WTC11 (cell line): Measurements from ENCODE around the gene LRRC9. TPM values are rescaled to one million over a fixed set of nuclear protein-coding genes. Genes with fewer than 3 reads are reported as not detected.

Experiments used
- ATAC-seq: fragments of 200-7000 bp; cut with Tn5 transposase; 2 replicates; pipeline ENCODE4 v1.10.0; 2021; ENCODE audit warnings: mild to moderate bottlenecking, moderate library complexity
- CTCF ChIA-PET: fragments of 300-600 bp; sonication (Branson Sonifier 250); formaldehyde crosslinking; loops from one replicate; lab custom pipeline; 2021; ENCODE audit warnings: antibody characterized with exemption; lab: Charles Lee
- POLR2A ChIA-PET: fragments of 350-600 bp; sonication (Branson Sonifier 250); formaldehyde crosslinking; loops from one replicate; lab custom pipeline; 2021; ENCODE audit warnings: antibody characterized with exemption; lab: Charles Lee
- DNase-seq: peaks from one replicate; pipeline ENCODE4 v3.0.0; 2021; ENCODE audit warnings: low spot score
- H3K27ac Mint-ChIP-seq: 2 replicates; pipeline ENCODE4 v1.8.0; 2021; ENCODE audit warnings: mixed read lengths
- H3K27me3 Mint-ChIP-seq: 2 replicates; pipeline ENCODE4 v1.8.0; 2021; ENCODE audit warnings: low read depth, mild to moderate bottlenecking, moderate library complexity, mixed read lengths
- H3K36me3 Mint-ChIP-seq: 2 replicates; pipeline ENCODE4 v1.8.0; 2021; ENCODE audit warnings: mixed read lengths
- H3K4me1 Mint-ChIP-seq: 2 replicates; pipeline ENCODE4 v1.8.0; 2022; ENCODE audit warnings: mixed read lengths
- H3K4me3 Mint-ChIP-seq: 2 replicates; pipeline ENCODE4 v1.8.0; 2021; ENCODE audit warnings: mild to moderate bottlenecking, moderate library complexity, mixed read lengths
- H3K9me3 Mint-ChIP-seq: 2 replicates; pipeline ENCODE4 v1.8.0; 2021; ENCODE audit warnings: mixed read lengths
- ARID4B ChIP-seq: sonication (generic); formaldehyde crosslinking; IDR thresholded peaks from 2 replicates; pipeline ENCODE4 v1.8.0; 2023; ENCODE audit warnings: missing genetic modification reagents, mild to moderate bottlenecking, borderline replicate concordance
- ATF1 ChIP-seq: sonication (generic); formaldehyde crosslinking; IDR thresholded peaks from 2 replicates; pipeline ENCODE4 v1.8.1; 2023; ENCODE audit warnings: mild to moderate bottlenecking, moderate library complexity, missing genetic modification reagents
- ESRRA ChIP-seq: sonication (generic); formaldehyde crosslinking; IDR thresholded peaks from 2 replicates; pipeline ENCODE4 v1.8.1; 2022; ENCODE audit warnings: mild to moderate bottlenecking, missing genetic modification reagents, borderline replicate concordance
- JUN ChIP-seq: sonication (generic); formaldehyde crosslinking; IDR thresholded peaks from 2 replicates; pipeline ENCODE4 v1.8.0; 2023; ENCODE audit warnings: mild to moderate bottlenecking, missing genetic modification reagents
- MLX ChIP-seq: sonication (generic); formaldehyde crosslinking; IDR thresholded peaks from 2 replicates; pipeline ENCODE4 v1.8.1; 2023; ENCODE audit warnings: mild to moderate bottlenecking, missing genetic modification reagents, moderate library complexity
- NFE2L1 ChIP-seq: sonication (generic); formaldehyde crosslinking; IDR thresholded peaks from 2 replicates; pipeline ENCODE4 v1.8.1; 2023; ENCODE audit warnings: missing genetic modification reagents
- SMAD3 ChIP-seq: sonication (generic); formaldehyde crosslinking; IDR thresholded peaks from 2 replicates; pipeline ENCODE4 v1.8.0; 2022; ENCODE audit warnings: missing genetic modification reagents, mild to moderate bottlenecking, borderline replicate concordance
- SMAD4 ChIP-seq: sonication (generic); formaldehyde crosslinking; IDR thresholded peaks from 2 replicates; pipeline ENCODE4 v1.8.0; 2022; ENCODE audit warnings: mild to moderate bottlenecking, missing genetic modification reagents
- TEAD4 ChIP-seq: sonication (generic); formaldehyde crosslinking; IDR thresholded peaks from 2 replicates; pipeline ENCODE4 v1.8.0; 2022; ENCODE audit warnings: mild to moderate bottlenecking, missing genetic modification reagents
- ZMAT4 ChIP-seq: fragments of 250-450 bp; sonication (Bioruptor Pico); IDR thresholded peaks from 2 replicates; pipeline ENCODE4 v1.9.0; 2021; ENCODE audit warnings: mild to moderate bottlenecking
- ZNF317 ChIP-seq: sonication (generic); formaldehyde crosslinking; IDR thresholded peaks from 2 replicates; pipeline ENCODE4 v1.8.1; 2023; ENCODE audit warnings: low read depth, mild to moderate bottlenecking, moderate library complexity, missing genetic modification reagents, borderline replicate concordance
- ZNF425 ChIP-seq: fragments of 250-450 bp; sonication (Bioruptor Pico); conservative IDR thresholded peaks from 2 replicates; pipeline ENCODE4 v1.9.0; 2021; ENCODE audit warnings: mild to moderate bottlenecking
- total RNA-seq: library from RNA; stranded (reverse); gene quantifications from 3 replicates; pipeline ENCODE4 v1.2.3, GENCODE V29; 2021
- TF ChIP-seq, protein P1 (sequence below): sonication (generic); formaldehyde crosslinking; IDR thresholded peaks from 2 replicates; pipeline ENCODE4 v1.8.1; 2022; ENCODE audit warnings: mild to moderate bottlenecking, moderate library complexity, missing genetic modification reagents
- TF ChIP-seq, protein P2 (sequence below): fragments of 250-450 bp; sonication (Bioruptor Pico); IDR thresholded peaks from 2 replicates; pipeline ENCODE4 v1.9.0; 2021; ENCODE audit warnings: mild to moderate bottlenecking, borderline replicate concordance
- TF ChIP-seq, protein P3 (sequence below): sonication (generic); formaldehyde crosslinking; IDR thresholded peaks from 2 replicates; pipeline ENCODE4 v1.8.1; 2022; ENCODE audit warnings: missing genetic modification reagents, borderline replicate concordance
- TF ChIP-seq, protein P4 (sequence below): fragments of 250-450 bp; sonication (Bioruptor Pico); IDR thresholded peaks from 2 replicates; pipeline ENCODE4 v1.9.0; 2021; ENCODE audit warnings: mild to moderate bottlenecking

LRRC9 gene
- total RNA-seq, 1 experiment from 2014 or later: 0.79 TPM

DNA sequence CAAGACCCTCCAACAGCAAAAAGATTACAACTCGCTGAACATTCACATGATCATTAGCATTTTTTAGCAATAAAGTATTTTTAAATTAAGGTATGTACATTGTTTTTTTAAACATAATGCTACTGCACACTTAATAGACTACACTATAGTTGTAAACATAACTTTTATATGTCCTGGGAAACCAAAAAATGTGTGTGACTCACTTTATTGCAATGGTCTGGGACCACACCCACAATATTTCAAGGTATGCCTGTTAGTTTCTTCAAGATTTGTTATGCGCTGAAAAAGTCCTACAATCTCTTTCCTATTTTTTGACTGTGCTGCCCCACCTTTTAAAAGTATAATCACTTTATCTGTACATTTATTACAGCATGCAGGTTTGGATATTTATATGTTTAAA lies 141.4 kb downstream of the LRRC9 start (continued):
- no peak for TF ChIP-seq TEAD4 (CRISPR knock-in tag)
- no peak for TF ChIP-seq NFE2L1 (CRISPR knock-in tag)
- TF ChIP-seq, all 79 proteins: peak for 0

- no peaks in the 10 kb centered on the region; the same call in 1 of the 2 replicates for H3K27me3 Mint-ChIP-seq
- no peaks in the 10 kb centered on the region for H3K36me3 Mint-ChIP-seq
- no peak for DNase-seq
- POLR2A ChIA-PET: no interaction called here
- no peak for ATAC-seq
- no peak overlapping the region for H3K4me3 Mint-ChIP-seq
- no peaks in the 10 kb centered on the region for H3K9me3 Mint-ChIP-seq
- CTCF ChIA-PET: interaction anchor here (2.5 kb wide), 1 partner anchor 120 kb away, joined by 7 read pairs; no protein-coding TSS in a partner anchor
- H3K27ac Mint-ChIP-seq: no peak overlapping the region
- no peaks in the 10 kb centered on the region for H3K4me1 Mint-ChIP-seq
- TF ChIP-seq, protein P1, sequence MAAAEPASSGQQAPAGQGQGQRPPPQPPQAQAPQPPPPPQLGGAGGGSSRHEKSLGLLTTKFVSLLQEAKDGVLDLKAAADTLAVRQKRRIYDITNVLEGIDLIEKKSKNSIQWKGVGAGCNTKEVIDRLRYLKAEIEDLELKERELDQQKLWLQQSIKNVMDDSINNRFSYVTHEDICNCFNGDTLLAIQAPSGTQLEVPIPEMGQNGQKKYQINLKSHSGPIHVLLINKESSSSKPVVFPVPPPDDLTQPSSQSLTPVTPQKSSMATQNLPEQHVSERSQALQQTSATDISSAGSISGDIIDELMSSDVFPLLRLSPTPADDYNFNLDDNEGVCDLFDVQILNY (CRISPR knock-in tag): no peak
- no peak for TF ChIP-seq ZNF317
- TF ChIP-seq, protein P2, sequence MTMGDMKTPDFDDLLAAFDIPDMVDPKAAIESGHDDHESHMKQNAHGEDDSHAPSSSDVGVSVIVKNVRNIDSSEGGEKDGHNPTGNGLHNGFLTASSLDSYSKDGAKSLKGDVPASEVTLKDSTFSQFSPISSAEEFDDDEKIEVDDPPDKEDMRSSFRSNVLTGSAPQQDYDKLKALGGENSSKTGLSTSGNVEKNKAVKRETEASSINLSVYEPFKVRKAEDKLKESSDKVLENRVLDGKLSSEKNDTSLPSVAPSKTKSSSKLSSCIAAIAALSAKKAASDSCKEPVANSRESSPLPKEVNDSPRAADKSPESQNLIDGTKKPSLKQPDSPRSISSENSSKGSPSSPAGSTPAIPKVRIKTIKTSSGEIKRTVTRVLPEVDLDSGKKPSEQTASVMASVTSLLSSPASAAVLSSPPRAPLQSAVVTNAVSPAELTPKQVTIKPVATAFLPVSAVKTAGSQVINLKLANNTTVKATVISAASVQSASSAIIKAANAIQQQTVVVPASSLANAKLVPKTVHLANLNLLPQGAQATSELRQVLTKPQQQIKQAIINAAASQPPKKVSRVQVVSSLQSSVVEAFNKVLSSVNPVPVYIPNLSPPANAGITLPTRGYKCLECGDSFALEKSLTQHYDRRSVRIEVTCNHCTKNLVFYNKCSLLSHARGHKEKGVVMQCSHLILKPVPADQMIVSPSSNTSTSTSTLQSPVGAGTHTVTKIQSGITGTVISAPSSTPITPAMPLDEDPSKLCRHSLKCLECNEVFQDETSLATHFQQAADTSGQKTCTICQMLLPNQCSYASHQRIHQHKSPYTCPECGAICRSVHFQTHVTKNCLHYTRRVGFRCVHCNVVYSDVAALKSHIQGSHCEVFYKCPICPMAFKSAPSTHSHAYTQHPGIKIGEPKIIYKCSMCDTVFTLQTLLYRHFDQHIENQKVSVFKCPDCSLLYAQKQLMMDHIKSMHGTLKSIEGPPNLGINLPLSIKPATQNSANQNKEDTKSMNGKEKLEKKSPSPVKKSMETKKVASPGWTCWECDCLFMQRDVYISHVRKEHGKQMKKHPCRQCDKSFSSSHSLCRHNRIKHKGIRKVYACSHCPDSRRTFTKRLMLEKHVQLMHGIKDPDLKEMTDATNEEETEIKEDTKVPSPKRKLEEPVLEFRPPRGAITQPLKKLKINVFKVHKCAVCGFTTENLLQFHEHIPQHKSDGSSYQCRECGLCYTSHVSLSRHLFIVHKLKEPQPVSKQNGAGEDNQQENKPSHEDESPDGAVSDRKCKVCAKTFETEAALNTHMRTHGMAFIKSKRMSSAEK (CRISPR knock-in tag): no peak
- no peak for TF ChIP-seq ARID4B (CRISPR knock-in tag)
- TF ChIP-seq SMAD3: no peak
- no peak for TF ChIP-seq NFE2L1 (CRISPR knock-in tag)
- no peak for TF ChIP-seq ESRRA
- no peak for TF ChIP-seq ZMAT4 (CRISPR knock-in tag)
- TF ChIP-seq, protein P3, sequence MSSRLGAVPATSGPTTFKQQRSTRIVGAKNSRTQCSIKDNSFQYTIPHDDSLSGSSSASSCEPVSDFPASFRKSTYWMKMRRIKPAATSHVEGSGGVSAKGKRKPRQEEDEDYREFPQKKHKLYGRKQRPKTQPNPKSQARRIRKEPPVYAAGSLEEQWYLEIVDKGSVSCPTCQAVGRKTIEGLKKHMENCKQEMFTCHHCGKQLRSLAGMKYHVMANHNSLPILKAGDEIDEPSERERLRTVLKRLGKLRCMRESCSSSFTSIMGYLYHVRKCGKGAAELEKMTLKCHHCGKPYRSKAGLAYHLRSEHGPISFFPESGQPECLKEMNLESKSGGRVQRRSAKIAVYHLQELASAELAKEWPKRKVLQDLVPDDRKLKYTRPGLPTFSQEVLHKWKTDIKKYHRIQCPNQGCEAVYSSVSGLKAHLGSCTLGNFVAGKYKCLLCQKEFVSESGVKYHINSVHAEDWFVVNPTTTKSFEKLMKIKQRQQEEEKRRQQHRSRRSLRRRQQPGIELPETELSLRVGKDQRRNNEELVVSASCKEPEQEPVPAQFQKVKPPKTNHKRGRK (CRISPR knock-in tag): no peak
- TF ChIP-seq MLX (CRISPR knock-in tag): no peak
- no peak for TF ChIP-seq ZNF425 (CRISPR knock-in tag)
- TF ChIP-seq SMAD4 (CRISPR knock-in tag): no peak
- no peak for TF ChIP-seq ATF1 (CRISPR knock-in tag)
- TF ChIP-seq, protein P4, sequence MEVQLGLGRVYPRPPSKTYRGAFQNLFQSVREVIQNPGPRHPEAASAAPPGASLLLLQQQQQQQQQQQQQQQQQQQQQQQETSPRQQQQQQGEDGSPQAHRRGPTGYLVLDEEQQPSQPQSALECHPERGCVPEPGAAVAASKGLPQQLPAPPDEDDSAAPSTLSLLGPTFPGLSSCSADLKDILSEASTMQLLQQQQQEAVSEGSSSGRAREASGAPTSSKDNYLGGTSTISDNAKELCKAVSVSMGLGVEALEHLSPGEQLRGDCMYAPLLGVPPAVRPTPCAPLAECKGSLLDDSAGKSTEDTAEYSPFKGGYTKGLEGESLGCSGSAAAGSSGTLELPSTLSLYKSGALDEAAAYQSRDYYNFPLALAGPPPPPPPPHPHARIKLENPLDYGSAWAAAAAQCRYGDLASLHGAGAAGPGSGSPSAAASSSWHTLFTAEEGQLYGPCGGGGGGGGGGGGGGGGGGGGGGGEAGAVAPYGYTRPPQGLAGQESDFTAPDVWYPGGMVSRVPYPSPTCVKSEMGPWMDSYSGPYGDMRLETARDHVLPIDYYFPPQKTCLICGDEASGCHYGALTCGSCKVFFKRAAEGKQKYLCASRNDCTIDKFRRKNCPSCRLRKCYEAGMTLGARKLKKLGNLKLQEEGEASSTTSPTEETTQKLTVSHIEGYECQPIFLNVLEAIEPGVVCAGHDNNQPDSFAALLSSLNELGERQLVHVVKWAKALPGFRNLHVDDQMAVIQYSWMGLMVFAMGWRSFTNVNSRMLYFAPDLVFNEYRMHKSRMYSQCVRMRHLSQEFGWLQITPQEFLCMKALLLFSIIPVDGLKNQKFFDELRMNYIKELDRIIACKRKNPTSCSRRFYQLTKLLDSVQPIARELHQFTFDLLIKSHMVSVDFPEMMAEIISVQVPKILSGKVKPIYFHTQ: no peak
- TF ChIP-seq JUN: no peak
Measured at GRCh38 chr14:60064491-60065072, 144.6 kb downstream of the LRRC9 start.
